Spinal cord (tissue), 10 donors: ENCODE measurements around the gene AHR. TPM values are rescaled to one million over a fixed set of nuclear protein-coding genes. Genes with fewer than 3 reads are reported as not detected.
A peak's percentile ranks its signal among the peaks of the same experiment; 100 is the strongest.

ENCODE experiments used
- DNase-seq, 6 donors: peaks; one replicate each; pipeline versions ENCODE4 v3.0.0 to v3.0.0-alpha.2; 2013 to 2015; ENCODE audit warnings: low spot score in 6 of 6, low read depth in 4 of 6
- H3K27ac ChIP-seq: one replicate; pipeline ENCODE4 v1.5.1; 2013; ENCODE audit warnings: low read depth, low read length, control low read depth
- H3K27me3 ChIP-seq: one replicate; pipeline ENCODE4 v1.6.1; 2013; ENCODE audit warnings: low read length; ENCODE audit not compliant: control insufficient read depth, insufficient read depth
- H3K36me3 ChIP-seq: one replicate; pipeline ENCODE4 v1.6.1; 2013; ENCODE audit warnings: low read length; ENCODE audit not compliant: control insufficient read depth, insufficient read depth
- H3K4me1 ChIP-seq: one replicate; pipeline ENCODE4 v1.6.1; 2013; ENCODE audit warnings: low read length; ENCODE audit not compliant: control insufficient read depth, insufficient read depth
- H3K4me3 ChIP-seq: one replicate; pipeline ENCODE4 v1.5.1; 2013; ENCODE audit warnings: low read depth, low read length, control low read depth
- H3K9me3 ChIP-seq: one replicate; pipeline ENCODE4 v1.6.1; 2013; ENCODE audit warnings: low read length; ENCODE audit not compliant: control insufficient read depth, insufficient read depth
- WGBS: methylation state at CpG from one replicate; pipeline ENCODE4 v1.1.5; 2013; ENCODE audit warnings: missing lambda C conversion rate; ENCODE audit not compliant: insufficient coverage; 5-methylcytosine and 5-hydroxymethylcytosine counted together
- polyA plus RNA-seq, 2 donors: library from polyadenylated mRNA; unstranded; fragments of 120-200 nt; gene quantifications; one replicate each; pipeline ENCODE4 v1.2.1, GENCODE V29; 2013; ENCODE audit not compliant: insufficient read length in 2 of 2
- total RNA-seq, 2 donors: library from RNA; depleted of rRNA in 1 of 2; stranded (reverse); fragments of 120-200 nt in 1 of 2; fragments of >200 nt in 1 of 2; gene quantifications; one replicate each; pipeline versions ENCODE4 v1.2.3 to v1.2.4, GENCODE V29; 2013 to 2014
- donor health status: healthy.

AHR gene
- total and polyA plus RNA-seq, 4 donors = 8.4 to 68.4 (median 28.8) TPM

DNA sequence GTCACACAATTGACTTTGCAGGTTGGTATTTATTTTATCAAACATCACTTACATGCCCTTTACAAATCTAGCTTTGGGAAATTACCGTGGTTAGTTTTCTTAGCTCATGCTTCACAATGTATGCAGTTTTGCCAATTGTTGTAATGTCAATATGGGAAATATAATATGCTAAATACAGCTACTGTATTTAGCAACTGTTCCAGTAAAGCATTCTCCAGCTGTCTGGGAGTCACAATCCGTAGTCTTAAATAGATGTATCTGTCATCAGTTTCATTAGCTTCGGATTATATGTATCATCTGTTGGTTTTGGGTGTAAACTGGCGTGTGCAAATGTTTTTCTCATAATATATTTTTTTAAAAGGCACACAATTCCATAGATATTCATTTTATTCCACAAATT, 19.4 kb upstream of the AHR start:
- Histone ChIP-seq H3K36me3 (no peaks in the 10 kb centered on the region), H3K27me3 (no peaks in the 10 kb centered on the region), H3K9me3 (no peaks in the 10 kb centered on the region), H3K4me3 (no peak overlapping the region), H3K27ac (no peak overlapping the region), H3K4me1 (no peaks in the 10 kb centered on the region)
- no CpG with 5 or more reads among the region's 4 CpGs for WGBS
- DNase-seq = no peak

DNA sequence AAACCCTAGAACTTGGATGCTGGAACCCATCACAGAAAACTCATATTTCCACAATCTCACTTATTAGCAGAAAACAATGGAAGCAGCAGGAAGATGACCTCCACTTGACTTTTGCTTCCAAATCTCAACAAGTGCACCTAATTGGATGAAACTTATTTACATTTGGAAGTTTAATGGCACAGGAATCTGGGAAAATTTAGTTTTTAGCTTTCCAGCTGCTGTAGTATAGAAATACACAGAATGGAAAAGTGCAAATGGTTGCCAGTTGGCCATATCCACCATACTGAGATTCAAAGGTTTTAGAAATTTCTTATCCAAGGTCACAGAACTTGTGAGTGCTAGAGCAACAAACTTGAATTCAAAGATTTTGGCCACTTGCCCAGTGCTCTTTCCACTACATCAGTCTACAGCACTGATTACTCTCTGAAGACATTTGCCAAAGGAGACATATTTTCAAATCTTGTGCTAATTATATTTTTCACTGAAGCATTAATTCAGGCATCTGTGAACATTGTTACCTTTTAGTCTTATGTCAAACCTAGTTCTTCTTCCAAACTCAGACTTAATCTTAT, 9.3 kb upstream of the AHR start:
- H3K4me1 ChIP-seq = no peaks in the 10 kb centered on the region
- no peaks in the 10 kb centered on the region for H3K36me3 ChIP-seq
- no peaks in the 10 kb centered on the region for H3K9me3 ChIP-seq
- H3K27me3 ChIP-seq = no peaks in the 10 kb centered on the region
- no peak overlapping the region for H3K27ac ChIP-seq
- DNase-seq = peak in 3 of 6 donors; percentile 17 to 67 (median 60)
- H3K4me3 ChIP-seq = no peak overlapping the region

DNA sequence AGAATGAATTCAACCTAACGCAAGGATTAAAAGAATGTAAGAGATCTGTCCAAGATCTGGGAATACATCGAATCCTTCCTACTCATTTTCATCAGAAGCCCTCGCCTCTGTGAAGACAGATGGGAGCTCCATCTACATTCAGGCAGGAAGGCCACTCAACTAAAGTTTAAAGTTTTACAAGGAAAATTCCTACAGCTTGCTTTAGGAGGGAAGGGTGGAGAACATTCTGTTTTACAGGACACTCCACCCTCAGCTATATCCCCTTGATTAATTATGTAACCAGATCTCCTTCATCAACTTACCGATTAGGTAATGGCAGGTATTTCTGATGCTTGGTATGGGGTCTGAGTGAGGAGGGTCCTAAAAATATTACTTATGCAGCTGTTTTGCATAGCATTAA, 5.6 kb upstream of the AHR start:
- no peak for DNase-seq
- no CpG with 5 or more reads among the region's 4 CpGs for WGBS
- Histone ChIP-seq H3K27me3 (no peaks in the 10 kb centered on the region), H3K27ac (no peak overlapping the region), H3K9me3 (no peaks in the 10 kb centered on the region), H3K4me3 (no peak overlapping the region), H3K4me1 (no peaks in the 10 kb centered on the region), H3K36me3 (no peaks in the 10 kb centered on the region)

DNA sequence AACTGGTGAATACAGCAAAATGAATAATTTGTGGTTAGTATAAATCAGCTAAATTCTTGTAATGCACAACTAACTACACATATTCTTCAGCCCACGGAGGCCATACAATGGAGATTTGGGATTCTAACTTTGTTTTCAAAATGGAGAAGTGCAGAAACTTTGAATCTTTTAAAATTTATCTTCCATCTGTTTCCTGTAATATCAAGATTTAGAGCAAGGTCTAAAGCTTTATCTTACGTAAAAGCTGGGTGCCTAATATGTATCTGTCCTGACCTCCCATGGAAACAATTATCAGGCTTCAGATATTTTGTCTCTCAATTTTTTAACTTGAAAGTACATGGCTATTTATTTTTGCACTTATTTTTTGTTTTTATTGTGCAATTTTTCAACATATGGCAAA, 5.0 kb upstream of the AHR start:
- Histone ChIP-seq H3K9me3 (no peaks in the 10 kb centered on the region), H3K27ac (no peak overlapping the region), H3K27me3 (no peaks in the 10 kb centered on the region), H3K4me3 (no peak overlapping the region), H3K4me1 (no peaks in the 10 kb centered on the region), H3K36me3 (no peaks in the 10 kb centered on the region)
- no CpG with 5 or more reads among the region's 2 CpGs for WGBS
- DNase-seq = no peak

DNA sequence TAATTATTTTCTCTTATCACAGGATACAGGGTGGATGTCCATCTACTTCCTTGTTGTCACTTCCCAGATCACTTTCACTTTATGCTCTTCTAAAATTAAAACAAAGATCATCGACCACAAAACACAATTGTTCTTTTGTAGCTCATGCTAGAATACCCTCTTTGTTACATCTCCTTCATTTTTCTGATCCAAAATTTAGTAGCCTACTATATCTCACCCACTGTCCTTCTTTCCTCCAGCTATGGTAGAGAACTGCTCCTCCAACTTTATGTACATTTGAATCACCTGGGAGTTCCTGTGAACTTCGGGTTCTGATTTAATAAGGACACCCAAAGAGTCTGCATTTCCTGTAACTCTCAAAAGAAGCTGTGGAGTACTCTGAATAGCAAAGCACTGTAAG, 1.2 kb upstream of the AHR start:
- no peak for DNase-seq
- no peaks in the 10 kb centered on the region for H3K27me3 ChIP-seq
- no peak overlapping the region for H3K27ac ChIP-seq
- no peaks in the 10 kb centered on the region for H3K9me3 ChIP-seq
- WGBS = 71% methylated on average over 1 of the region's 2 CpGs
- H3K4me1 ChIP-seq = peaks cover 3% of the 10 kb centered on the region
- no peak overlapping the region for H3K4me3 ChIP-seq
- no peaks in the 10 kb centered on the region for H3K36me3 ChIP-seq

DNA sequence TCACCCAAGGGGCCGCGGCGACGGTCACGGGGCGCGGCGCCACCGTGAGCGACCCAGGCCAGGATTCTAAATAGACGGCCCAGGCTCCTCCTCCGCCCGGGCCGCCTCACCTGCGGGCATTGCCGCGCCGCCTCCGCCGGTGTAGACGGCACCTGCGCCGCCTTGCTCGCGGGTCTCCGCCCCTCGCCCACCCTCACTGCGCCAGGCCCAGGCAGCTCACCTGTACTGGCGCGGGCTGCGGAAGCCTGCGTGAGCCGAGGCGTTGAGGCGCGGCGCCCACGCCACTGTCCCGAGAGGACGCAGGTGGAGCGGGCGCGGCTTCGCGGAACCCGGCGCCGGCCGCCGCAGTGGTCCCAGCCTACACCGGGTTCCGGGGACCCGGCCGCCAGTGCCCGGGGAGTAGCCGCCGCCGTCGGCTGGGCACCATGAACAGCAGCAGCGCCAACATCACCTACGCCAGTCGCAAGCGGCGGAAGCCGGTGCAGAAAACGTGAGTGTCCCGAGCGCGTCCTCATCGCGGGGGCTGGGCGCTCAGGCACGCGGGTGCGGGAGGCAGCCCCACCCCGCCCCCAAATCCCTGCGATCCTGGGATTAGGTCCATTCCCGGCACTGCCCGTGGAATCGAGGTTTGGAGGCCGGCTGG, 509 bp downstream of the AHR start:
- peak in 4 of 6 donors; percentile 12 to 74 (median 15) for DNase-seq
- no peaks in the 10 kb centered on the region for H3K27me3 ChIP-seq
- peak overlapping the region; percentile 72 for H3K4me3 ChIP-seq
- no peaks in the 10 kb centered on the region for H3K36me3 ChIP-seq
- no peaks in the 10 kb centered on the region for H3K9me3 ChIP-seq
- peak overlapping the region; percentile 61 for H3K27ac ChIP-seq
- WGBS = under 1% methylated on average over 81 of the region's 81 CpGs
- H3K4me1 ChIP-seq = peaks cover 3% of the 10 kb centered on the region

DNA sequence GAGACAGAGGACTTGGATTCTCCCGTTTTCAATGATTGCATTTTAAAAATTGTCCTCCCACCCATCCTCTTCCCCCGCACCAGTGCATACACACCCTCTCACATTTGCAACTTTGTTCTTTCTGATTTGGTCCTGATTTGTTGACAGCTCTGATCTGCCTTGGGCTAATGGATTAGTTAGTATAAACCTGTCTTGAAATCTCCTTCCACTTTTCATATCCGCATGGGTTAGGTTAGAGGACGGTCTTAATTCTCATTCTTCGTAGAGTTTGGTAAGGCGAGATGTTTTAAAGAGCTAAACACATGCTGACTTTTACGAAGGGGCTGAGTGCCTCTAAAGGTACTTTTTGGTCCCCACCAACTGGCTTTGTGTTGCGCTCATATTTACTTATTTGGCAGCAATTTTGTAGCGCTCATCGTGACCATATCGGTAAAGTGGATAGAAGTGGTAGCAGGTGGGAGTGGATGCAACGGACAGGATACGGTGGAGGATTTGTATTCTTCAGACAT, 1.1 kb downstream of the AHR start:
- 4% methylated on average over 7 of the region's 13 CpGs for WGBS
- H3K27me3 ChIP-seq = no peaks in the 10 kb centered on the region
- no peaks in the 10 kb centered on the region for H3K9me3 ChIP-seq
- no peaks in the 10 kb centered on the region for H3K36me3 ChIP-seq
- DNase-seq = peak in 5 of 6 donors; percentile 7 to 60 (median 56)
- peak overlapping the region; percentile 29 for H3K27ac ChIP-seq
- H3K4me3 ChIP-seq = peak overlapping the region; percentile 72
- peaks cover 3% of the 10 kb centered on the region for H3K4me1 ChIP-seq

DNA sequence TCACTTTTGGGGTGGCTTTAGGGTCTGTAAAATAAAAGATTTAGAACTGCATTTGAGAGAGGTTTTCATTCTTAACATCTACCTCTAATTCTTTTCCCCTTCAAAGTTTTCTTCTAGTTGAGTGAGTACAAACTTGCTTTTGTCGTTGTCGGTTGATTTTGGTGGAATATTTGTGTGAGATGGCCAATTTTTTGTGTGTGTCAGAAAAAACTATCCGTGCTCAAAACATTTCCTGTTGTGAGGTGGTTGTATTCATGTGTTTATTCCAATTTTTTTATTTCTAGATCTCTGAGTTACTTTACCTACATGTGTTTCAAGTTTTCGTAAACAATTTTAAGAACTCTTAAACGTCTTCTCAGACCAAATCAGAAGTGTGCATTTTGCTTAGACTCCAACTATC, 1.6 kb downstream of the AHR start:
- no peaks in the 10 kb centered on the region for H3K27me3 ChIP-seq
- no peak for DNase-seq
- no CpG with 5 or more reads among the region's 5 CpGs for WGBS
- no peaks in the 10 kb centered on the region for H3K9me3 ChIP-seq
- peak overlapping the region; percentile 72 for H3K4me3 ChIP-seq
- H3K27ac ChIP-seq = peak overlapping the region; percentile 29
- no peaks in the 10 kb centered on the region for H3K36me3 ChIP-seq
- peaks cover 3% of the 10 kb centered on the region for H3K4me1 ChIP-seq

DNA sequence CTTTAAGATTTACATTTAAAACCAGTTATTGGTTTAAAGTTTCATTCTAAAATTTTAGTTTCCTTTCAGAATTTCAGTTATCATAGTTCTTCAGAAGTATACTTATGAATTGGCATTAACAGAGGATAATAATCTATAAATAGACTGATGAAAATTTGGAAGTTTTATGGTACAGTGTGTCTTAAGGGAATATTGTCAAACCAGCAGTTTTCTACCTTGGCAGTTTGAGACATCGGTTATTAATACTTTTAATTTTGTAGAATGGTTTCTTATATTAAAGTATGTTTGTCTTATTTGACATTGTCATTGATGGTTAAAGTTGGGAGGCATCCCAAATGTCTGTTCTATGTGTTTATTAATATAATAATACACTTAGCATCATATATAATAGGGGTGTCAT, 2.0 kb downstream of the AHR start:
- DNase-seq = no peak
- H3K4me3 ChIP-seq = peak overlapping the region; percentile 72

More for the DNA sequence above, 2.0 kb downstream of the AHR start:
- no peaks in the 10 kb centered on the region for H3K27me3 ChIP-seq
- peaks cover 3% of the 10 kb centered on the region for H3K4me1 ChIP-seq
- WGBS = no CpG with 5 or more reads among the region's 1 CpG
- H3K9me3 ChIP-seq = no peaks in the 10 kb centered on the region
- no peaks in the 10 kb centered on the region for H3K36me3 ChIP-seq
- H3K27ac ChIP-seq = no peak overlapping the region
